Epithelial cell of proximal tubule (primary cell): ENCODE measurements around the gene ZNF609. TPM values are rescaled to one million over a fixed set of nuclear protein-coding genes. Genes with fewer than 3 reads are reported as not detected.
A peak's percentile ranks its signal among the peaks of the same experiment; 100 is the strongest.
"Not testable (repeated sequence)": the region's sequence is repeated elsewhere in the genome, so short reads cannot be mapped to it uniquely, and the experiment has no call there.

Source experiments
- DNase-seq: peaks from one replicate; pipeline ENCODE4 v3.0.0-alpha.2; 2011; ENCODE audit warnings: low read depth
- H3K4me3 ChIP-seq: 2 replicates; pipeline ENCODE4 v1.5.1; 2011; ENCODE audit warnings: low read depth, mild to moderate bottlenecking, low read length
- total RNA-seq: library from RNA; depleted of rRNA; stranded (reverse); fragments of >200 nt; gene quantifications from 2 replicates; pipeline ENCODE4 v1.2.3, GENCODE V29; 2015
- TF ChIP-seq, protein P1 (sequence below): conservative IDR thresholded peaks from 2 replicates; pipeline ENCODE4 v1.5.1; 2012; ENCODE audit warnings: low read depth, mild to moderate bottlenecking, low read length

The ZNF609 gene
- total RNA-seq, 1 donor from 2014 or later, result 11.0 TPM

DNA sequence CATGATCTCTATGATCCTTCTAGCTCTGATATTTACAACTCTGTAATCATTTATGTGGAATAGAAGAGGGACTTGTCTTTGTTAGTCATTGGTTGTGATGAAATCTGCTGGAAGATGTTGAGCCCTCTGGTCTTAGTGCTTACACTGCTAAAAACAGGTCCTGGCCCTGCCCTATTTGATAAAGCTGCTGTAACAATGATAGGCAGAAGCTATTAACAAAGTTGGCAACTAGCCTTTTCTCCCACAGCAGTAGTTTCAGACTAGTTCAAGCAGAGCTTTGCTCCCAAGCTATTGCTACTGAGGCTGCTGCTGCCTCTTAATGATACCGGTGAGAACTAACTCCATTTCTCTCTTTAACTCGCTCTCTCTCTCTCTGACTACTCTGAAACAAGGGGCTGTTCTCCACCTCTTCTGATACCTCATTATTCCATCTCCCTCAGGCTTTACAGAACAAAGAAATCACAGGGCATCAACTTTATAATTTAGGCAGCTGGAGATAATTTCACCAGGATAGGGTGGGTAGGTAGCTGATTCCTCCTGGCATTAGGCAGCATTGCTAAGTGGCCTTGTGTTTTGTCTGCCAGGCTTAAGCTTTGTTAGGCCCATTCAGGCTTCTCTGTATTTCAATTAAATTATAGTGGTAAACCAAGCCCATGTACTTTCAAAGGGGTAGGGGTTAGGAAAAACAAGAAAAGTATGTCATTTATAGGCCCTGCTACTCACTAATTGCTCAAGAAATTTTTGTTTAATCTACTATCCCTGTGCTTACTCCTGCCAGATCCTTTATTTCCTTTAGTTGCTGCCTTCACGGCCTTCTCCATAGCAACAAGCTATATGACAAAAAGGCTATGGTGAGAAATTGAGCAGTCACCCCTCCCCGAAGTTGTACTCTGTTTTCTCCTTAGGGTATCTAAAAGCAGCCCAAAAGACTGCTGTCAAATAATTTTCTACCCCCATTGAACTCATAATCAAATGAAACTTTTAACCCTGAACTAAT lies 175.4 kb downstream of the ZNF609 start:
- peak; percentile 80 for DNase-seq
- TF ChIP-seq, protein P1, sequence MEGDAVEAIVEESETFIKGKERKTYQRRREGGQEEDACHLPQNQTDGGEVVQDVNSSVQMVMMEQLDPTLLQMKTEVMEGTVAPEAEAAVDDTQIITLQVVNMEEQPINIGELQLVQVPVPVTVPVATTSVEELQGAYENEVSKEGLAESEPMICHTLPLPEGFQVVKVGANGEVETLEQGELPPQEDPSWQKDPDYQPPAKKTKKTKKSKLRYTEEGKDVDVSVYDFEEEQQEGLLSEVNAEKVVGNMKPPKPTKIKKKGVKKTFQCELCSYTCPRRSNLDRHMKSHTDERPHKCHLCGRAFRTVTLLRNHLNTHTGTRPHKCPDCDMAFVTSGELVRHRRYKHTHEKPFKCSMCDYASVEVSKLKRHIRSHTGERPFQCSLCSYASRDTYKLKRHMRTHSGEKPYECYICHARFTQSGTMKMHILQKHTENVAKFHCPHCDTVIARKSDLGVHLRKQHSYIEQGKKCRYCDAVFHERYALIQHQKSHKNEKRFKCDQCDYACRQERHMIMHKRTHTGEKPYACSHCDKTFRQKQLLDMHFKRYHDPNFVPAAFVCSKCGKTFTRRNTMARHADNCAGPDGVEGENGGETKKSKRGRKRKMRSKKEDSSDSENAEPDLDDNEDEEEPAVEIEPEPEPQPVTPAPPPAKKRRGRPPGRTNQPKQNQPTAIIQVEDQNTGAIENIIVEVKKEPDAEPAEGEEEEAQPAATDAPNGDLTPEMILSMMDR, result no peak
- no peak overlapping the region for H3K4me3 ChIP-seq

DNA sequence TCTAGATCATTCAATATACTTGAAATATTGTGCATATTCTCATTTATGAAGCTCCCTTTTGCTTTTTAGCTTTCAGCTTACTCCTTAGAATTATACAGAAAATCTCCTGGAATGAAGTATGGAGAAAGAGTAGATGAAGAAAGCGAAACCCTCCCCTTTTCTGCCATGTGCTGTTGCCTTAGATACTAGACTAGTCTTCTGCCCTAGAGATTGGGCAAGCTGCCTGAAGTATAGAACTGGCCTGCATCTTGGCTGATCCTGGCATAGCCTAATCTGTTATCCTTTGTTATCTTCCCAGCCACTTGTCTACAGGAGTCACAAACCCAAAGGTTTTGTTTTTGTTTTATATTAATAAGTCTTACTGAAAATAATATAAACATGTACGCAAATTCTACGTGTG lies 176.2 kb downstream of the ZNF609 start:
- DNase-seq, result no peak
- TF ChIP-seq, protein P1, result no peak
- no peak overlapping the region for H3K4me3 ChIP-seq

DNA sequence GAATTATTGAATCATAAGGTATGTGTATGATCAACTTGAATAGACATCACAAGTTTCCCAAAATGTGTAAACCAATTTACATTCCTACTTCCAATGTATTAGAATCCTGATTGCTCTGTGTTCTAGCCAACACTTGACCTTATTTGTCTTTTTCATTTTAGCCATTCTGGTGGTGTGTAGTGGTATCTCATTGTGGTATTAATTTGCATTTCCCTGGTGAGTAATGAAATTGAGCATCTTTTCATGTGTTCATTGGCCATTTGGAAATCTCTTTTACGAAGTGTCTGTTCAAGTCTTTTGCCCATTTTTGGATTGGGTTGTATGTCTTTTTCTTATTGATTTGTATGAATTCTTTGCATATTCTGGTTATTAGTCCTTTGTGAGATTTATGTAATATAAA lies 177.0 kb downstream of the ZNF609 start:
- TF ChIP-seq, protein P1, result no peak
- no peak overlapping the region for H3K4me3 ChIP-seq
- no peak for DNase-seq

DNA sequence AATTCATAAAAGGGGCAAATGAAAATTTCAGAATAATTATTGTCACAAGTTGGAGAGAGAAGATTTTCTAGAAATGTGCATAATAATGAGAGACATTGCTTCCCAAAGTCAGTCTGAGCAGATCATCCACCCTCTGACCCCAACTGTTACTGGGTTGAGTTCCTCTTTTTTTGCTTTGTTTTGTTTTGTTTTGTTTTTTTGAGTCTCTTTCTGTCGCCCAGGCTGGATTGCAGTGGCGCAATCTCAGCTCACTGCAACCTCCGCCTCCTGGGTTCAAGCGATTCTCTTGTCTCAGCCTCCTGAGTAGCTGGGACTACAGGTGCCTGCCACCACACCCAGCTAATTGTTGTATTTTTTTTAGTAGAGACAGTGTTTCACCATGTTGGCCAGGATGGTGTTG lies 179.4 kb downstream of the ZNF609 start:
- not testable (repeated sequence) for H3K4me3 ChIP-seq, DNase-seq

DNA sequence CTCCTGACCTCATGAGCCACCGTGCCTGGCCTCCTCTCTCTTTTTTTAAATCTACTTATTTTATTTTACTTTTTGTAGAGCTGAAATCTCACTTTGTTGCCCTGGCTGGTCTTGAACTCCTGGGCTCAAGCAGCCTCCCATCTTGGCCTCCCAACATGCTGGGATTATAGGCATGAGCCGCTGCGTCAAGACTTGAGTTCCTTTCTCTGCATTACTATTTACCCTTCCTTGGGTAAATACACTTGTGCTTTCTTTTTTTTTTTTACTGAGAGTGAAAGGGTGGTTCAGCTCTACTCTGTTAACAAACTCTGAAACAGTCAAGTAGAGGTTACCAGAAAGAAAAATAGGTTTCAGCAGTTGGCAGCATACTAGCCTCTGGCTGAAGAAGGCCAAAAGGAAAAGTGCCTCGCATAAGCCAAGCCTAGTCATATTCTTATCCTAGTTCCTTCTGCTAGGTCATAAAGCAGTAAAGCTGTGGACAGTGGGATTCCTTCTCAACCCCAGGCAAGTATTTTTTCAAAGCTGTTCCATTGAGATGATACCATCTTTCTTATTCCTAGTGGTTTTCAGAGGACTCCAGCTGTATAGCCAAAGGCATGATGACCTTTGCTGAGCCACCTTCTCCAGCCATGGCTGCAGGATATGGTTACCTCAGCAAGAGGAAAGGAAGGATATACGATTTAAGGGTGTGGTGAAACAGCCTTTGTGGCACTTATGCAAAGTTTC lies 179.9 kb downstream of the ZNF609 start:
- TF ChIP-seq, protein P1, result no peak
- no peak for DNase-seq
- no peak overlapping the region for H3K4me3 ChIP-seq

DNA sequence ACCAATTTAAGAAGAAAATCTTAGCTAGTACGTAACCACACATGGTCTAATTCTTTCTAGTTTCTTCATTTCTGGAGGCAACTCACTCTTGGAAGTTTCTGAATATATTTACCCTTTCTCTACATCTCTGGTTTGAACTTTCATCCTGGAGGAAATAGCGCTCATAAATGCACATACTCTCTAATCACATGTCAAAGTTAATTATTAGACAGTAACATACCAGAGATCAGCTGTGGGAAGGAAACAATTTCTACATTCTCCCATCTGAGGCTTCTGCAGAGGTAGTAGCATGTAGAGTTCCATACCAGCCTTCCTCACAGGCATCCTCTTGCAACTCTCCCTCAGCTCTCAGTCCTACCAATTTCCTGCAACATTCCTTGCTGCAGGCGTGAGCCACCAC lies 182.5 kb downstream of the ZNF609 start:
- no peak overlapping the region for H3K4me3 ChIP-seq
- no peak for DNase-seq
- TF ChIP-seq, protein P1, result no peak

DNA sequence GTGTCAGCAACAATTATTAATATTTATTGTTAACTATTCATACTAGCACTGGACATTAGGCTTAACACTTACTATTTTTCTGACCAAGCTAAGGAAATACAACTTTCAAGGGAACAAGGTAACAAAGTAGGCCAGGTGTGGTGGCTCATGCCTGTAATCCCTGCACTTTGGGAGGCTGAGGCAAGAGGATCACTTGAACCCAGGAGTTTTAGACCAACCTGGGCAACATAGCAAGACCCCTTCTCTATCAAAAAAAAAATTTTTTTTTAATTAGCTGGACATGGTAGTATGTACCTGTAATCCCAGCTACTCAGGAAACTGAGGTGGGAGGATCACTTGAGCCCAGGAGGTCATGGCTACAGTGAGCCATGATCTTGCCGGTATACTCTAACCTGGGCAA lies 183.3 kb downstream of the ZNF609 start:
- DNase-seq, result no peak
- no peak overlapping the region for H3K4me3 ChIP-seq
- TF ChIP-seq, protein P1, result no peak

DNA sequence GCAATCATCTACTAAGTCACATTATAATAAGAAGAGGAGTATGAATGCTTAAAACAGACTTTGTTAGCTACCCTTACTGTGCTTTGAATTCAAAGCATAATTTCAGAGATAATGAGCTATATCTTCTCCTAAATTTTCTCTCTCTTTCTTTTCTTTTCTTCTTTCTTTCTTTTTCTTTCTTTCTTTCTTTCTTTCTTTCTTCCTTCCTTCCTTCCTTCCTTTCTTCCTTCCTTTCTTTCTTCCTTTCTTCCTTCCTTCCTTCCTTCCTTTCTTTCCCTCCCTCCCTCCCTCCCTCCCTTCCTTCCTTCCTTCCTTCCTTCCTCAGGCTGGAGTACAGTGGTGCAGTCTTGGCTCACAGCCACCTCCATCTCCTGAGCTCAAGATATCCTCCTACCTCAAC lies 184.4 kb downstream of the ZNF609 start:
- not testable (repeated sequence) for DNase-seq, H3K4me3 ChIP-seq
